GM12892 (cell line): Measurements from ENCODE around the gene IQCF6.
A peak's percentile ranks its signal among the peaks of the same experiment; 100 is the strongest.
"Not testable (repeated sequence)": the region's sequence is repeated elsewhere in the genome, so short reads cannot be mapped to it uniquely, and the experiment has no call there.

Experiments used
- DNase-seq: peaks from one replicate; pipeline ENCODE4 v3.0.0; 2011; ENCODE audit not compliant: insufficient read length
- FAIRE-seq: peaks from 2 replicates; lab custom pipeline; 2011; peaks lifted over from hg19 to GRCh38; lab: Jason Lieb, UNC
- POLR2A ChIP-seq: IDR thresholded peaks from 2 replicates; pipeline ENCODE4 v1.6.1; 2011; ENCODE audit warnings: low read depth, low read length, control low read depth
- POLR2AphosphoS5 ChIP-seq: IDR thresholded peaks from 2 replicates; pipeline ENCODE4 v1.6.1; 2011; ENCODE audit warnings: low read depth, low read length, control low read depth
- TAF1 ChIP-seq: IDR thresholded peaks from 2 replicates; pipeline ENCODE4 v1.6.1; 2011; ENCODE audit warnings: low read depth, mild to moderate bottlenecking, control low read depth, low read length, borderline replicate concordance

Gene IQCF6

GRCh38 chr3:51799879-51800749, 21.1 kb upstream of the IQCF6 start:
- no peak for DNase-seq
- no peak for TF ChIP-seq POLR2A
- no peak for TF ChIP-seq POLR2AphosphoS5
- no peak for TF ChIP-seq TAF1
- FAIRE-seq: peak; percentile 78

GRCh38 chr3:51798411-51798963, 19.4 kb upstream of the IQCF6 start:
- DNase-seq (no peak), FAIRE-seq (no peak)
- no peak for TF ChIP-seq POLR2A
- TF ChIP-seq POLR2AphosphoS5: no peak
- TF ChIP-seq TAF1: no peak

- no peak for DNase-seq
- TF ChIP-seq POLR2A: no peak
- no peak for TF ChIP-seq TAF1
- no peak for TF ChIP-seq POLR2AphosphoS5
- FAIRE-seq: no peak
Measured at GRCh38 chr3:51796854-51797253, 17.8 kb upstream of the IQCF6 start.

GRCh38 chr3:51794206-51794605, 15.2 kb upstream of the IQCF6 start:
- DNase-seq (no peak), FAIRE-seq (no peak)
- TF ChIP-seq POLR2A: no peak
- no peak for TF ChIP-seq TAF1
- no peak for TF ChIP-seq POLR2AphosphoS5

- FAIRE-seq (no peak), DNase-seq (no peak)
- TF ChIP-seq POLR2AphosphoS5 (no peak), TAF1 (no peak), POLR2A (no peak)
Measured at GRCh38 chr3:51792206-51792605, 13.2 kb upstream of the IQCF6 start.

DNA sequence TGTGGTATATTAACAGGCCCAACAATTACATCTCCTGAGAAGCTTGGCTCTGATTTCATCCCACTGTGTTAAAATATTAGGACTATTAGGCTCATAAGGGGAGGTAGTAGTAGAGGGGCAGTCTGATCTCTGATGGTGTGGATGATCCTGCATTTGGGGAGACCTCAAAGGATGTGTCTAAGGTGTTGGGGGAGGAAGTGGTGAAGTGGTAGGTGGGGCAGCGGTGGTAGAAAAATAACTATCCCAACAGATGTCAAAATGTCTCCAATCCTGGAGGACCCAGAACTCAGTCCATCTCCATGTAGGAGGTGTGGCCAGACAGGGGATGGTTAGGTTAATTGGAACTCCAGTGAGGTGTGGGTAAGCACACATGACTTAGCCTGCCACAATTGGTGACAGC, 10.4 kb upstream of the IQCF6 start:
- FAIRE-seq: no peak
- TF ChIP-seq POLR2AphosphoS5 (no peak), TAF1 (no peak), POLR2A (no peak)
- no peak for DNase-seq

GRCh38 chr3:51787576-51787975, 8.5 kb upstream of the IQCF6 start:
- FAIRE-seq: peak; percentile 51
- DNase-seq: not testable (repeated sequence)

DNA sequence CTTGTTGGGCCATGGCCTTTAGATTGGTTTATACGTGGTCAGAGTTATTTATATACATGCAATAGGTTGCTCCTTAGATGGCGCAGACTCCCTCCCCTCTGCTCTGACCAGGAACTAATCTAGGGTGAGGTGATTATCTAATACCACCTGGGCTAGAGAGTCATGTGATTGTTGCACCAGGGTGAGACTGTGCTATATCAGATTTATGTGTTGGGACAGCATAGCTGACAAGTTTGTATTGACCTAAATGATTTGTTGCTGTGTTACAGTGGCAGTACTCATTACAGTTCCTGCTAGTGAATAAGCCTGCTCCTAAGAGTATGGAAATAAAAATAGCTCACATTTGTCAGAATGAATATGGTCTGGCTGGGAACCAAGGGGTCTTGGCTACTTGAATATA, 7.2 kb upstream of the IQCF6 start:
- FAIRE-seq (no peak), DNase-seq (no peak)
- TF ChIP-seq POLR2AphosphoS5 (no peak), POLR2A (no peak), TAF1 (no peak)

- DNase-seq (no peak), FAIRE-seq (no peak)
- TF ChIP-seq TAF1 (no peak), POLR2A (no peak), POLR2AphosphoS5 (no peak)
Measured at GRCh38 chr3:51778554-51778953, 483 bp downstream of the IQCF6 start.

DNA sequence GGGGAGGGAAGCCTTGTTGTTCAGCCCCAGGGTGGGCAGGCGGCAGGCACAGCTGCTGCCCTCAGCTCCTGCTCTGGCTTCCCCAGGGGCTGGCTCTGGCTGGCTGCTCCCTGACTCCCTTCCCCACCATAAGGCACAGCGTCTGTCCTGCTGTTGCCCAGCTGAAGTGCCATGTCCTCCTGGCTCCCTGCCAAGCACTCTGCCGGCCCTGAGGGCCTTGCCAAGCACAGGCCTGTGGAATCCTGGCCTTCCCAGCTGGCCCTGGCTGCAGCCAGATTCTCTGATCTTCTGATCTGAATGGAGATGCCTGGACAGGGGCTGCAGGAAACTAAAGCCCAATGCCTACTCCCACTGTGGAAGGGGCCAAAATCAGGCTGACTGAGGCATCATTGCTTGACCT, 1.1 kb downstream of the IQCF6 start:
- no peak for FAIRE-seq
- TF ChIP-seq POLR2AphosphoS5 (no peak), TAF1 (no peak), POLR2A (no peak)
- no peak for DNase-seq

DNA sequence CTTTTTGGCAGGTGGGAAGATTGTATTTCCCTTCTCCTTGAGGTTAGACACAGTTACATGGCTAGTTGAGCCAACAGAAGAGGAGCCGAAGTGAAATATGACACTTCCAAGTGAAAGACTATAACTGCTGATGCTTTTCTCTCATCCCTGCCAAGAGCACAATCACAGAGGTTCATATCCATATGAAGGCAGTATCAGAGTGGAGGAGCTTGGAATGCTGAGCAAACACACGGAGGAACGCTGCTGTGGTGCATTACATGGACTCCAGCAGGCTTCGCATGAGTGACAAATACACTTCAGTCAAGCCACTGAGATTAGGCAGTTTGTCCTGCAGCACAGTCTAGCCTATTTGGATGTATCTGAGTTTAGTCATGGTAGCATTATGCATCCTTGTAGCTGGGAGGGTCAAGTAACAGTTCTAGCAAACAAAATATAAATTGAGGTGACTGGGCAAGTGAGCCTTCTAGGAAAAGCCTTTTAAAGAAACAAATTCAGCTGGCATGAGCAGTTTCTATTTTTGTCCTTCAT, 5.4 kb downstream of the IQCF6 start:
- TF ChIP-seq POLR2AphosphoS5: no peak
- no peak for TF ChIP-seq TAF1
- TF ChIP-seq POLR2A: no peak
- no peak for FAIRE-seq

GRCh38 chr3:51759203-51759602, 19.8 kb downstream of the IQCF6 start:
- DNase-seq: no peak
- TF ChIP-seq POLR2AphosphoS5 (no peak), TAF1 (no peak), POLR2A (no peak)
- no peak for FAIRE-seq

More for the DNA sequence above, 5.4 kb downstream of the IQCF6 start:
- DNase-seq: no peak

DNA sequence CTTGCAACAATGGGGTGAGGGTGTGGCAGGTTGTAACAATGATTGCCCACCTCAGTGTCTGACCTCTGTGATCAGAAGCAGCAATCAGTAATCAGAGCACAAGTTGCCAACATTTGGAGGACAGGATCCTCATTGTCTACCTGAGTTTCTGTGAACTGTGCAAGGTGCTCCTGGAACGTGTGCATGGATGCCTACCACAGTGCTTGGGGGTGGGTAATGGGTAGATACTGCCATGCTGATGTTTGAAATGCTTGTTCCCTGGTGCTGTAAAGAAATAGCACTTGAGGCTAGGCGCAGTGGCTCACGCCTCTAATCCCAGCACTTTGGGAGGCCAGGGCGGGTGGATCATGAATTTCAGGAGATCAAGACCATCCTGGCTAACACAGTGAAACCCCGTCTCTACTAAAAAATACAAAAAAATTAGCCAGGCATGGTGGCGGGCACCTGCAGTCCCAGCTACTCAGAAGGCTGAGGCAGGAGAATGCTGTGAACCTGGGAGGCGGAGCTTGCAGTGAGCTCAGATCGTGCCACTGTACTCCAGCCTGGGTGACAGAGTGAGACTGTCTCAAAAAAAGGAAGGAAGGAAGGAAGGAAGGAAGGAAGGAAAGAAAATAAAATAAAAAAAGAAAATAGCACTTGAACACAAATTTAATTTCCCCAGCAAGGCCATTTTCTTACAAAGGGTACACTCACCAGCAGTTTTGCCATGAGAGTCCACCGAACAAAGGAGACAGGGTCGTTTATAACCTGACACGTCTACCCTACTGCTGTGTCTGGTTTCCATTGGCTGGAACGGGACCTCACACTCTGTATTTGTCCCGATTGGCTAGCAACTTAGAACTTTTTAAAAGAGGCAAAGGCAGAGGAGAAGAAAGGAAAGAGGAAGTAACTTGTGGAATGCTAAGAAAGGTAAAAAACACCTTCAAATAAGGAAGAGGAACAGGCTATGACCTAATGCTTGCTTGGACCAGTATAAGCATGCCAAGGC, 25.0 kb downstream of the IQCF6 start:
- DNase-seq, FAIRE-seq: not testable (repeated sequence)
